H1 (cell line): ENCODE results near the gene TDRD12. TPM values are rescaled to one million over a fixed set of nuclear protein-coding genes. Genes with fewer than 3 reads are reported as not detected.
A peak's percentile ranks its signal among the peaks of the same experiment; 100 is the strongest.

Experiments
- CTCF ChIA-PET: fragments of 300-600 bp; sonication (Branson Sonifier 250); formaldehyde crosslinking; loops from one replicate; lab custom pipeline; 2021; ENCODE audit not compliant: partially characterized antibody; lab: Charles Lee
- POLR2A ChIA-PET: fragments of 300-600 bp; sonication (Branson Sonifier 250); formaldehyde crosslinking; loops from one replicate; lab custom pipeline; 2021; ENCODE audit warnings: inconsistent platforms; ENCODE audit not compliant: partially characterized antibody; lab: Charles Lee
- DNase-seq, 2 experiments: peaks; one replicate each; pipeline versions ENCODE4 v3.0.0 to v3.0.0-alpha.2; 2010 to 2022; ENCODE audit warnings: low spot score in 2 of 2, low read depth in 1 of 2, mixed read lengths in 1 of 2
- FAIRE-seq: peaks from 2 replicates; lab custom pipeline; 2011; peaks lifted over from hg19 to GRCh38; lab: Jason Lieb, UNC
- H2AFZ ChIP-seq: 2 replicates; pipeline ENCODE4 v1.8.1; 2012; ENCODE audit warnings: low read length, inconsistent platforms
- H2AK5ac ChIP-seq: 2 replicates; pipeline ENCODE4 v1.6.1; 2013; ENCODE audit warnings: low read depth, low read length
- H2BK120ac ChIP-seq: replicated peaks from 2 replicates; pipeline ENCODE3; 2013; ENCODE audit warnings: low read depth, low read length, inconsistent platforms
- H2BK12ac ChIP-seq: 2 replicates; pipeline ENCODE4 v1.6.1; 2013; ENCODE audit warnings: low read depth, low read length
- H2BK15ac ChIP-seq: 2 replicates; pipeline ENCODE4 v1.6.1; 2013; ENCODE audit warnings: low read length
- H2BK20ac ChIP-seq: 2 replicates; pipeline ENCODE4 v1.6.1; 2013; ENCODE audit warnings: low read length
- H2BK5ac ChIP-seq: 2 replicates; pipeline ENCODE4 v1.6.1; 2013; ENCODE audit warnings: low read depth, low read length
- H3K14ac ChIP-seq: 2 replicates; pipeline ENCODE4 v1.6.1; 2013; ENCODE audit warnings: inconsistent platforms; ENCODE audit not compliant: insufficient read length
- H3K18ac ChIP-seq: 2 replicates; pipeline ENCODE4 v1.6.1; 2013; ENCODE audit warnings: low read length; ENCODE audit errors: extremely low read depth
- H3K23ac ChIP-seq: 2 replicates; pipeline ENCODE4 v1.6.1; 2013; ENCODE audit warnings: inconsistent platforms; ENCODE audit not compliant: insufficient read length
- H3K23me2 ChIP-seq: 2 replicates; pipeline ENCODE4 v1.6.1; 2013; ENCODE audit warnings: low read depth, low read length
- H3K27ac ChIP-seq: 2 replicates; pipeline ENCODE4 v1.6.1; 2011; ENCODE audit warnings: low read depth, low read length, inconsistent platforms
- H3K27me3 ChIP-seq, 4 experiments: replicated peaks in 1 of 4; 1 replicate in 1 of 4; 2 replicates in 3 of 4; pipeline versions ENCODE4 v1.6.1 to v1.8.1; 2011 to 2013; ENCODE audit warnings: low read length in 3 of 4, mild to moderate bottlenecking in 3 of 4, inconsistent platforms in 2 of 4, mixed read lengths in 2 of 4, moderate library complexity in 1 of 4; ENCODE audit not compliant: control insufficient read depth in 3 of 4, insufficient read depth in 3 of 4; ENCODE audit errors: extremely low read depth in 1 of 4
- H3K36me3 ChIP-seq, 4 experiments: 2 replicates each; pipeline versions ENCODE4 v1.6.1 to v1.8.1; 2011 to 2013; ENCODE audit warnings: mild to moderate bottlenecking in 4 of 4, low read length in 3 of 4, moderate library complexity in 2 of 4, control low read depth in 1 of 4, inconsistent platforms in 1 of 4; ENCODE audit not compliant: insufficient read depth in 4 of 4, control insufficient read depth in 2 of 4
- H3K4ac ChIP-seq: replicated peaks from 2 replicates; pipeline ENCODE3; 2013; ENCODE audit warnings: low read length, low read depth, mixed read lengths, inconsistent platforms; ENCODE audit not compliant: insufficient read length
- H3K4me1 ChIP-seq, 4 experiments: replicated peaks in 1 of 4; 1 replicate in 1 of 4; 2 replicates in 3 of 4; pipeline versions ENCODE4 v1.6.1 to v1.8.1; 2011 to 2013; ENCODE audit warnings: low read length in 3 of 4, inconsistent platforms in 2 of 4, mixed read lengths in 1 of 4; ENCODE audit not compliant: insufficient read depth in 4 of 4, control insufficient read depth in 3 of 4
- H3K4me2 ChIP-seq, 2 experiments: 2 replicates each; pipeline versions ENCODE4 v1.6.1 to v1.8.1; 2011 to 2013; ENCODE audit warnings: low read depth in 2 of 2, low read length in 2 of 2, control low read depth in 1 of 2, inconsistent platforms in 1 of 2, mild to moderate bottlenecking in 1 of 2; ENCODE audit not compliant: insufficient read depth in 1 of 2
- H3K4me3 ChIP-seq, 4 experiments: fragments of 200-600, 300-600 bp in 1 of 4; sonication (generic), shearing (Covaris generic), sonication (Bioruptor Twin) in 1 of 4; 2 replicates each; pipeline versions ENCODE4 v1.5.1 to v1.8.1; 2011 to 2016; ENCODE audit warnings: low read length in 4 of 4, low read depth in 3 of 4, control low read depth in 2 of 4, inconsistent platforms in 2 of 4, mild to moderate bottlenecking in 2 of 4, mixed read lengths in 1 of 4, moderate library complexity in 1 of 4; ENCODE audit not compliant: insufficient read depth in 2 of 4; ENCODE audit errors: extremely low read depth in 1 of 4
- H3K56ac ChIP-seq: replicated peaks from 2 replicates; pipeline ENCODE3; 2013; ENCODE audit warnings: low read depth, mild to moderate bottlenecking, mixed read lengths, low read length, inconsistent platforms; ENCODE audit not compliant: insufficient read length
- H3K79me1 ChIP-seq: 2 replicates; pipeline ENCODE4 v1.6.1; 2013; ENCODE audit warnings: low read depth, low read length, control low read depth
- H3K79me2 ChIP-seq, 2 experiments: 2 replicates each; pipeline versions ENCODE4 v1.6.1 to v1.8.1; 2012 to 2013; ENCODE audit warnings: low read length in 2 of 2, mild to moderate bottlenecking in 2 of 2, inconsistent platforms in 1 of 2; ENCODE audit not compliant: insufficient read depth in 2 of 2, control insufficient read depth in 1 of 2
- H3K9ac ChIP-seq, 4 experiments: replicated peaks in 1 of 4; 1 replicate in 1 of 4; 2 replicates in 3 of 4; pipeline versions ENCODE4 v1.6.1 to v1.8.1; 2011 to 2013; ENCODE audit warnings: low read depth in 3 of 4, low read length in 3 of 4, control low read depth in 2 of 4, mild to moderate bottlenecking in 2 of 4, moderate library complexity in 2 of 4, inconsistent platforms in 1 of 4; ENCODE audit errors: extremely low read depth in 1 of 4
- H3K9me3 ChIP-seq, 2 experiments: 2 replicates each; pipeline versions ENCODE4 v1.6.1 to v1.8.1; 2012 to 2013; ENCODE audit warnings: mild to moderate bottlenecking in 2 of 2, moderate library complexity in 2 of 2, control low read depth in 1 of 2, inconsistent platforms in 1 of 2, low read depth in 1 of 2, low read length in 1 of 2, mixed read lengths in 1 of 2; ENCODE audit not compliant: insufficient read depth in 2 of 2
- H4K20me1 ChIP-seq, 2 experiments: replicated peaks in 1 of 2; 2 replicates each; pipeline versions ENCODE3 to v1.8.1; 2011 to 2013; ENCODE audit warnings: inconsistent platforms in 2 of 2, low read length in 2 of 2, mild to moderate bottlenecking in 1 of 2; ENCODE audit not compliant: insufficient read depth in 2 of 2, control insufficient read depth in 1 of 2
- H4K5ac ChIP-seq: 2 replicates; pipeline ENCODE4 v1.6.1; 2013; ENCODE audit warnings: low read length, low read depth, mixed read lengths, inconsistent platforms; ENCODE audit not compliant: insufficient read length
- H4K8ac ChIP-seq: 2 replicates; pipeline ENCODE4 v1.8.0; 2013; ENCODE audit warnings: mild to moderate bottlenecking, moderate library complexity, low read length, inconsistent platforms; ENCODE audit not compliant: insufficient read depth; ENCODE audit errors: extremely low read depth
- H4K91ac ChIP-seq: replicated peaks from 2 replicates; pipeline ENCODE3; 2013; ENCODE audit warnings: low read length, mixed read lengths, inconsistent platforms; ENCODE audit not compliant: insufficient read length
- BACH1 ChIP-seq: IDR thresholded peaks from 2 replicates; pipeline ENCODE4 v1.6.1; 2012; ENCODE audit warnings: low read length, improper control_type of control experiment
- BRCA1 ChIP-seq: IDR thresholded peaks from 2 replicates; pipeline ENCODE4 v1.6.1; 2012; ENCODE audit warnings: low read depth, low read length, improper control_type of control experiment
- CBX8 ChIP-seq: fragments of 300-800, 300-1000 bp; sonication (generic); IDR thresholded peaks from 2 replicates; pipeline ENCODE4 v1.7.1; 2016; ENCODE audit warnings: low read depth, low read length, borderline replicate concordance
- CREB1 ChIP-seq: IDR thresholded peaks from 2 replicates; pipeline ENCODE4 v1.6.1; 2012; ENCODE audit warnings: inconsistent platforms
- GTF2F1 ChIP-seq: IDR thresholded peaks from 2 replicates; pipeline ENCODE4 v1.6.1; 2012; ENCODE audit warnings: low read depth, low read length, improper control_type of control experiment, borderline replicate concordance
- SP2 ChIP-seq: IDR thresholded peaks from 2 replicates; pipeline ENCODE4 v1.6.1; 2012; ENCODE audit warnings: mild to moderate bottlenecking, low read length, inconsistent platforms
- WGBS, 2 experiments: shearing (Covaris generic) in 1 of 2; methylation state at CpG; one replicate each; pipeline versions ENCODE4 v1.1.6 to v1.1.7; 2013 to 2015; ENCODE audit warnings: low lambda C conversion rate in 2 of 2, mixed read lengths in 2 of 2, inconsistent platforms in 1 of 2, low coverage in 1 of 2, missing lambda C conversion rate in 1 of 2; ENCODE audit not compliant: insufficient replicate concordance in 2 of 2, insufficient coverage in 1 of 2, insufficient read length in 1 of 2; ENCODE audit errors: extremely low coverage in 1 of 2, missing lambda C conversion rate in 1 of 2; 5-methylcytosine and 5-hydroxymethylcytosine counted together
- polyA plus RNA-seq, 7 experiments: library from polyadenylated mRNA; depleted of rRNA in 3 of 7; stranded (reverse) in 5 of 7; unstranded in 2 of 7; fragments of >200 nt in 5 of 7; fragments of 200-250 nt in 2 of 7; gene quantifications; 1 replicate in 5 of 7; 2 replicates in 1 of 7; 4 replicates in 1 of 7; pipeline versions ENCODE4 v1.2.1 to v1.2.3, GENCODE V29; 2011 to 2013; ENCODE audit warnings: missing spikeins in 2 of 7, mixed read lengths in 2 of 7
- total RNA-seq: library from RNA; stranded (reverse); fragmentation: NEBNext Ultra II Directional; extraction: Animal tissue kit (Norgen Biotek cat#: 25700); gene quantifications from 2 replicates; pipeline ENCODE4 v1.2.1, GENCODE V29; 2021
- TF ChIP-seq, protein P1 (sequence below), 3 experiments: IDR thresholded peaks; 1 replicate in 2 of 3; 2 replicates in 1 of 3; pipeline versions ENCODE4 v1.5.1 to v1.6.1; 2011; ENCODE audit warnings: low read length in 3 of 3, mild to moderate bottlenecking in 3 of 3, inconsistent platforms in 2 of 3, low read depth in 1 of 3, moderate library complexity in 1 of 3; ENCODE audit not compliant: insufficient read depth in 1 of 3; ENCODE audit errors: control extremely low read depth in 1 of 3

Gene TDRD12
- total and polyA plus RNA-seq, 2 of the 8 experiments (the other 6 are each of a cell fraction or from before 2014, with no cell fraction given) = 0.39 to 0.88 TPM

DNA sequence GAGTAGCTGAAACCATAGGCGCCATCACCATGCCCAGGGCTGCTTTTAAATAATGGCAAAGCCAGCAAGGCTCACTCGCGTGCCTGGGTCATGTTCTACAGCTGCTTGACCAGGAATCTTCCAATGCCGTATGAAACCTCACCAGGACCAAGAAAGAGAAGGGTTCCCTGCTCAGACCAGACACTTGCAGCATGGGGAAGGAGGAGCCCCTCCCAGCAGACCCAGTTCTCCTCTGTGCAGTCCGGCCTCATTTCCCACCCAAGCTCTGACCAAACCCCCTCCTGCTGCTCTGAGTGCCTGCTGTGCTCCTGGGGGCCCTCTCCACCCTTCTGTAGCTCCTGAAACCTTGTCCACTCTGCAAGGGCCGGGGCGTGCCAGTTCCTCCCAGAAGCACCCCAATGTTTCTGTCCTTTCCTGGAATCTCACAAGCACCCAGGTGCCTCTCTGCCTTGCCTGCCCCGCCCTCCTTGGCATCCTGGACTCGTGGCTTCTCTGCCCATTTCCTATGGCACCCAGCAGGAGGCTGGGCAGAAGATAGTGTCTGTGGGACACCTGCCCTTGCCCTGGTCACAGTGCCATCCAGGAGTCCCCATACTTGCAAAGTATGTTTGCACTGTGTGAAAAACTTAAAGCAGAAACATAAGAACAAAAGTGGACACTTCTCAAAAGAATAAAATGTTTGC is 156.8 kb downstream of the TDRD12 start:
- Histone ChIP-seq H3K79me1 (no peaks in the 10 kb centered on the region), H4K91ac (no peak overlapping the region), H3K4me1 (peaks cover 0 to 3% (median 2%) of the 10 kb centered on the region in 4 experiments; a peak in 4 of 7 replicates), H2BK12ac (no peak overlapping the region), H3K36me3 (no peaks in the 10 kb centered on the region), H3K9me3 (no peaks in the 10 kb centered on the region), H3K79me2 (no peaks in the 10 kb centered on the region), H3K14ac (no peak overlapping the region), H2AK5ac (no peak overlapping the region), H3K56ac (no peak overlapping the region), H4K5ac (no peak overlapping the region), H3K4me2 (no peak overlapping the region), H4K8ac (no peak overlapping the region), H3K4ac (no peak overlapping the region), H2AFZ (no peak overlapping the region), H2BK15ac (0 out of 2 replicates have a peak overlapping the region, but pooled peaks have one; percentile 81), H3K23ac (no peak overlapping the region), H3K18ac (no peak overlapping the region), H3K9ac (no peak overlapping the region), H3K23me2 (no peaks in the 10 kb centered on the region), H3K4me3 (no peak overlapping the region), H3K27me3 (no peaks in the 10 kb centered on the region), H2BK120ac (no peak overlapping the region), H3K27ac (no peak overlapping the region), H2BK5ac (no peak overlapping the region), H4K20me1 (peaks cover 0 to 1% of the 10 kb centered on the region in 2 experiments), H2BK20ac (no peak overlapping the region)
- CTCF ChIA-PET = interaction anchor here (0.6 to 1.7 kb wide), 3 partner anchors 10 to 14 kb away, joined by 3 to 4 read pairs (median 3); no protein-coding TSS in a partner anchor
- FAIRE-seq (no peak), DNase-seq (peak in 1 of 2 experiments; percentile 34)
- TF ChIP-seq BRCA1 = no peak
- no peak for TF ChIP-seq SP2
- TF ChIP-seq CBX8 = no peak
- TF ChIP-seq GTF2F1 = no peak
- TF ChIP-seq BACH1 = no peak
- no peak for TF ChIP-seq CREB1
- TF ChIP-seq, protein P1, sequence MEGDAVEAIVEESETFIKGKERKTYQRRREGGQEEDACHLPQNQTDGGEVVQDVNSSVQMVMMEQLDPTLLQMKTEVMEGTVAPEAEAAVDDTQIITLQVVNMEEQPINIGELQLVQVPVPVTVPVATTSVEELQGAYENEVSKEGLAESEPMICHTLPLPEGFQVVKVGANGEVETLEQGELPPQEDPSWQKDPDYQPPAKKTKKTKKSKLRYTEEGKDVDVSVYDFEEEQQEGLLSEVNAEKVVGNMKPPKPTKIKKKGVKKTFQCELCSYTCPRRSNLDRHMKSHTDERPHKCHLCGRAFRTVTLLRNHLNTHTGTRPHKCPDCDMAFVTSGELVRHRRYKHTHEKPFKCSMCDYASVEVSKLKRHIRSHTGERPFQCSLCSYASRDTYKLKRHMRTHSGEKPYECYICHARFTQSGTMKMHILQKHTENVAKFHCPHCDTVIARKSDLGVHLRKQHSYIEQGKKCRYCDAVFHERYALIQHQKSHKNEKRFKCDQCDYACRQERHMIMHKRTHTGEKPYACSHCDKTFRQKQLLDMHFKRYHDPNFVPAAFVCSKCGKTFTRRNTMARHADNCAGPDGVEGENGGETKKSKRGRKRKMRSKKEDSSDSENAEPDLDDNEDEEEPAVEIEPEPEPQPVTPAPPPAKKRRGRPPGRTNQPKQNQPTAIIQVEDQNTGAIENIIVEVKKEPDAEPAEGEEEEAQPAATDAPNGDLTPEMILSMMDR (IDR thresholded peaks at IDR 0.05; ENCODE audit: control extremely low read depth in 1 of 3, insufficient read depth in 1 of 3, low read depth in 1 of 3, low read length in 3 of 3) = no peak
- POLR2A ChIA-PET = no interaction called here
- WGBS, 2 experiments = 91% methylated on average over 9 of the region's 9 CpGs; no CpG with 5 or more reads in 1 of the 2 experiments
